ENCODE data around the gene RP9.
"Not testable (repeated sequence)": the region's sequence is repeated elsewhere in the genome, so short reads cannot be mapped to it uniquely, and the experiment has no call there.

RP9 gene

DNA sequence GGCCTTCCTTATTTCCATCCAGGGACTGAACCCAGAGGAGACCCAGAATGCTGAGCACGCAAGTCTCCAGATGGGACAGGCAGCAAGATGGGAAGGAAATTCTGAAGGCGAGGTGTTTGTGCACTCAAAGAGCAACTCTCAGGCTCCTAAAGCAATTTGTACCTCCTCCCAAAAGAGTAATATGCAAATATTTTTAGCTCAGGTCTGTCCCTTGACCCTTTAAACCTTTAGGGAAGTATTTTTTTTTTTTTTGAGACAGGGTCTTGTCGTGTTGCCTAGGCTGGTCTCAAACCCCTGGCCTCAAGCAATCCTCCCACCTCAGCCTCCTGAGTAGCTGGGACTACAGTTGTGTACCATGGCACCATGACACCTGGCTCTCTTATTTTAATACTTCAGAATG is 8.4 kb downstream of the RP9 start:
- DNase-seq: no peak

DNA sequence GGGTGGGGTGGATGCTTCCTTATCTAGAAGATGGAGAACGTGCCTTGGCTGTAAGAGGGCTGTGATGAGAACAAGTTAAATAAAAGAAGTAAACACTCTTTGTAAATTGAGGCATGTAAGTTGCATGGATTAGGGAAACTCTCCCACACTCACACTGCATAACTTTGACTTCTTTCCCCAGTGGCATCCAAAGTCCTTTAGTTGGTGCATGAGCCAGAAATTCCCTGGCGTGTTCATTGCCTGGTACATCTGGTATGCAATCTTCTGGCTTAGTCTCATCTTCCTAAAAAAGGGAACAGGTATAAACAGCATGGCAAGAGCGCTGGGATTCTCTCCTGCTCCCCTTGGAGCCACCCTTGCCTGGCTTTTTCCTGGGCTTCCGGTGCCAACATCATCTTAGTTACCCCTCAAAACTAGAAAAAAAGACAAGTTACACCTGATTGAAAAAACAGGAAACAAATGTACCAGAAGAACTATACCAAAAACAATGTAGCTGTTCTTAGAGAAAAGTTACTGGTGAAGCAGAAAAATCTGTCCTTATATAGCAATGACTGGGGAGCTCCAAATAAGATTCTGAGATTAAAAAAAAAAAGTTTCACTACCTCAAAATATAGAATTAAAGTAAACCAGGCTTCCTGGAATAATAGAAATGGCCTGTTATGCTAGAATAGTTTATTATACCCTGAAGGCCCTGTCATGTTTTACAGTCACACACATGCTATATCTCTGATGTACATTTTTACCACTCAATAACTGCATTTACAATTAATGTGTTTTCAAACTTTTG is 9.9 kb downstream of the RP9 start:
- DNase-seq: no peak

DNA sequence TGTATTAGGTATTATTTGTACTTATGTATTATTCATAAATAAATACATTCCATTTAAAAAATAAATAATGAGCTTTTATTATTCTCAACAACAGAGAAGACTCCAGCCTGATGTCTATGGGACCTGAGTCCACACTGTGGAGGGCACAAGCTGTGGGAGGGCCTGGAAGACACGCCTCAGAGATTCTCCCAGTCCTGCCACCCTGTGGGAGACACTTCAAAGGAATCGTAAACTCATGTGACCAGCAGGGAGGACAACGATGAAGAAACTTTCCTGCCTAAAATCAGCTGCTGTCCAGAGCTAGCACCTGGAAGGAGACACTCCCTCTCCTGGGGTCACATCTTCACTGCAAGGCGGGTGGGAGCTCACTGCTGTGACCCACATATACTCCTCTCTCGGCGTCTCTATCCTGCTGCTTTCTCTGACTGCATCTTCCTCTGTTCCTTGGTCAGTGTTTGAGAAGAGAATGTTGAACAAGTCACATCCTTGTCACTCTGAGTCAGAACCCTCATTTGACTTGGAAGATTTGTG is 14.4 kb downstream of the RP9 start:
- DNase-seq: not testable (repeated sequence)

DNA sequence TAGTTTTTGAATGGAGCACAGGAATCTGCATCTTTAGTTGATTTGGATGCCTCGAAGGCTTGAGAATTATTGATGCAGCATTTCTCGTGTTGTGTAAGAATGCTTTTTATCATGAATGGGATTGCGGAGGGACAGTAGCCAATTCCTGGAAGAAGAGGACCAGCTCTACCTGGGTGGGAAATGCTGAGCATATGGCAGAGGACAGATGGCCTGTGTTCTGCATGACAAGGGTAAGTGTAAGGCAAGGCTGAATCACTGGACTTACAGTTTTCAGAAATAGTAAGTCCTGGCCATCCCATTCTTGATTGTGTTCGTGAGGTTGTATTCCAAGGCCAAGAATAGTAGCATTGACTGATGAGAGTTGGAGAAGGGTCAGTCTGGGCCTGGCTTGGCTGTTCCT is 15.9 kb downstream of the RP9 start:
- no peak for DNase-seq

DNA sequence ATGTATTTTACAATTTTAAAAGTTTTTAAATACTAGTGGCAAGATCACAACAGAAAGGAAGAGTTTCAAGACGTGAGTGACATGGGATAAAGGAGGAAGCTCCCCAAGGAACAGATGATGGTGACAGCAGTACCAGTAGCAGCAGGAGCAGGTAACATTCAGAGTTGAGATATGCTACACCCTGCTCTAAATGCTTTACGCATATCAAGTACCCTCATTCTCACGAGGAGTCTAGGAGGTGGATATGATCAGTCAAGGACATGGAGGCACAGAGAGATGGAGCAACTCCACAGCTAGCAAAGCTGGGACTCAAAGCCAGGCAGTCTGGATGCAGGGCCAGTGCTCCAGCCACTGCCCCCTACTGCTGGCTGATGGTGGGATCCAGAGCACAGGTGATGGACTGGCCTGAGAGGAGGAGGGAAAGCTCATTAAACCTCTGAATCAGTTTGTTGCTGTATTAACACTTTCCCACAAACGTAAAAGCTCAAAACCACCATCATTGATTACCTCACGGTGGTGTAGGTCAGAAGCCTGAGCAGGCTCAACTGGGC is 17.5 kb downstream of the RP9 start:
- no peak for DNase-seq

DNA sequence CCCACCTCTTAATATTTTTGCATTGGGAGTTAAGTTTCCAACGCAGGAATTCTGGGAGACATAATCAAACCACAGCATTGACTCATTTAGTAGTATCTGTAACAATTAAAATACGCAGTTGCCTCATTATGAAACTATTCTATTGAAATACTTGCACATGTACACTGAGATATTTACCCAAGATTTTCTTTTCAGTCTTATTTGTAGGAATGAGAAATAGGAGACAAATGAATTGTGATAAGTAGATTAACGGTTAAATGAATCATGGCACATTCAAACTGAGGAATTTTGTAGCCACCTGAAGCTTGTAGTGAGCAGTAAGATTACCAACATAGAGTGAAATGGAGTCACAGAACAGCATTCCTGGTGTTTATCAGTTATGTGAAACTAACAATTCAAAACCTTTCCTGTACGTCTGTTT is 18.1 kb downstream of the RP9 start:
- DNase-seq: no peak

DNA sequence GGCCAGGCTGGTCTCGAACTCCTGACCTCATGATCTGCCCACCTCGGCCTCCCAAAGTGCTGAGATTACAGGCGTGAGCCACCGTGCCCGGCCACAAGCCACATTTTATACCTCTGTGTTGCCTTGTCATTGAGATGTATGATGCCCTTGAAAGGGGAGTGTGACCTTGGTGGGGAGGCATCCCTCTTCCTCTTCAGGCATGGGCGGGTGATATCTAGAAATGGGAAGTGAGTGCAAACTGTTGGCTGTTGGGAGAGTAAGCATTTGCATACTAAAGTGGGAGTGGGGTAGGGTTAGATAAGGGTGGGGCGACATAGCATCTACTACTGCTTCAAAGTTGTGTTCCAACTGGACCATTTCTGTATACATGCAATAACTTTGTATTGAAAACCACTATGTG is 20.1 kb downstream of the RP9 start:
- no peak for DNase-seq

DNA sequence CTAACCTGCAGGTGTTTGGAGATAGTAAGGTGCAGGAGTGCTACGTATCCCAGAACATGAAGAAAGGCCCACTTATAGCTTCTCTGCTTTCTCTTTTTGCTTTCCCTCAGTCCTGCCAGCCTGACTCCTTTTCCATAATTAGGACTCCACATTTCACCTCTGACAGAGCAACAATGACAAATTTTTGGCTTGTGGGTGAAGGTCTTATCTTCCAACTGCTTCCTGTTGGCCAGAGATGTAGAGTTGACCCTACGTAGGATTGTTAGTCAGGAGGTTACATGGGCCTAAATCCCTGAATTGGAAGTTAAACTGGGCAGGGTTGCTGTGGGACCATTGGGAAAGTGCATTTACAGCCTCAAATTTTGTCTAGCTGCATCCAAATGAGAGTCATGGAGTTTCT is 21.3 kb downstream of the RP9 start:
- no peak for DNase-seq

DNA sequence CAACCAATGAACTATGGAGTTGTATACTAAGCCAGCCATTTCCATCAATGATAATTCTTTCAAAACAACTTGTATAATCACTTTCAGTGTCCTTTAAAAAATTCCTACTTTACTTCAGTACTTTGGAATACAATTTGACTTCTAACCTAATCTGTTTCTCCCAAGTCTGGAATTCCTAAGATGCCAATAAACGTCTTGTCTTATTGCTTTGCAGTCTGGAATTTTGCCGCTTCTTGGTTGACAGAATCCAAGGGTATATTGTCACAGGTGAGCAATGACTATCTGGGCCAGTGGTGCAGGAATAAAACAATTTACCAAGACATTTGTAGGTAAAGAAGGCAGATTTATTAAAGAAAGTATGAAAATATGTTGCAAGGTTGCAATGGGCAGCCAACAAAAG is 21.8 kb downstream of the RP9 start:
- no peak for DNase-seq

DNA sequence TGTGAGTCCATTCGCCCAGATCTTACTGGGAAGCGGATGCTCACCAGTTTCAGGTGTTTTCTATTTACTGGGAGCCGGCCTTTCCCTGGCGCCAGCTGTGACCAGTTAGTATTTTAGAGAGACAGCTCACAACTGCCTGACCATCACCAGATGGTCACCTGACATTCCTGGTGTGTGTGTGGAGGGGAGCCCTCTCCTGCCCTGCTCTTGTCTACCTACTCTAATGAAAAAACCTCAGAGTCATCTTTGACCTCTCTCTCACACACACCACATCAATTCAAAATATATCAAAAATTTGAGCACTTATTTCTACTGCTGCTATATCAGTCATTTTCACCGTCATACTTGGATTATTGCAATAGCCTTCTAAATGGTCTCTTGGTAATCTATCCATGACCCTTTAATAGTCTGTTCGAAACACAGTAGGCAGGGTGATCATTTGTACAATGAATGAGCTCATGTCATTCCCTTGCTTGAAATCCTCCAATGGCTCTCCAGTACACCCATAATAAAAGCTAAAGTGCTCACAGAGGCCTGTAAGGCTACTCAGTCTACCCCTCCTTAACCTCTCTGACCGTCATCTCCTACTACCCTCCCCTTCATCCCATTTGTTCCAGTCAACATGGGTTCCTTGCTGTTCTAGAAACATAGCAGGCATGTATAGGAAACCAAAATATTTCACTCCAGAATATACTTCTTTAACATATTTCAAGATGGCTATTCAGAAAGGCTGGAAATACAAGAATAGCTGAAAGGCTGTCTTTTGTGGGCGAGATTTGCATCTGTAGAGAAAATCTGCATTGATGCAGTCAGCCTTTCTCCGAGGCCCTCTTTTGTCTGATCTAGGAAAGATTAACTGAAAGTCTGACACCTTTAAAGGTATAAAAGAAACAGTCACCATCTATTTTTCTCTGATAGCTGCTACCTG is 29.2 kb downstream of the RP9 start:
- DNase-seq: no peak

DNA sequence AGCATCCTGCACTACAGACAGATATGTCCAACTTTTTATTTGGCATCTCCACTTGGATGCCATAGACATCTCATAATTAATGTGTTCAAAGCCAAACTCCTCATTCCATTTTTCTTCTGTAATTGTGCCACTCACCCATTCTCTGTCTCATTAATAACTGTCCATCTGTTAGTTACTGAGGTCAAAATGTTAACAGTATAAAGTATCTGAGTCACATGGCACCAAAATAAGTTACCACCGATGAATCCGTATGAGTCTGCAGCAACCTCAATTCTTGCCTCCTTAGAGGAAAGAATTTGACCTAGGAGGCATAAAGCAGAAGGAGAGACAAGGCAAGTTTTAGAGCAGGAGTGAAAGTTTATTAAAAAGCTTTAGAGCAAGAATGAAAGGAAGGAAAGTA is 30.1 kb downstream of the RP9 start:
- no peak for DNase-seq

DNA sequence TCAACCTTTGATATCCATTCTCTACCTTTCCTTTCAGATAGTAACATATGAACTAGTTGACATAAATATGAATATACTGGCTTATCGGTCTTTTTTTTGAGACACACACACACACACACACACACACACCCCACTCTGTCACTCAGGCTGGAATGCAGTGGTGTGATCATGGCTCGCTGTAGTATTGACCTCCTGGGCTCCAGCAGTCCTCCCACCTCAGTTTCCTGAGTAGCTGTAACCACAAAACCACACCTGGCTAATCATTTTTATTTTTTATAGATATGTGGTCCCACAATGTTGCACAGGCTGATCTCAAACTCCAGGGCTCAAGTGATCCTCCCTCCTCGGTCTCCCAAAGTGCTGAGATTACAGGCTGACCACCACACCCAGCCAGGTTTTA is 32.5 kb downstream of the RP9 start:
- DNase-seq: no peak

DNA sequence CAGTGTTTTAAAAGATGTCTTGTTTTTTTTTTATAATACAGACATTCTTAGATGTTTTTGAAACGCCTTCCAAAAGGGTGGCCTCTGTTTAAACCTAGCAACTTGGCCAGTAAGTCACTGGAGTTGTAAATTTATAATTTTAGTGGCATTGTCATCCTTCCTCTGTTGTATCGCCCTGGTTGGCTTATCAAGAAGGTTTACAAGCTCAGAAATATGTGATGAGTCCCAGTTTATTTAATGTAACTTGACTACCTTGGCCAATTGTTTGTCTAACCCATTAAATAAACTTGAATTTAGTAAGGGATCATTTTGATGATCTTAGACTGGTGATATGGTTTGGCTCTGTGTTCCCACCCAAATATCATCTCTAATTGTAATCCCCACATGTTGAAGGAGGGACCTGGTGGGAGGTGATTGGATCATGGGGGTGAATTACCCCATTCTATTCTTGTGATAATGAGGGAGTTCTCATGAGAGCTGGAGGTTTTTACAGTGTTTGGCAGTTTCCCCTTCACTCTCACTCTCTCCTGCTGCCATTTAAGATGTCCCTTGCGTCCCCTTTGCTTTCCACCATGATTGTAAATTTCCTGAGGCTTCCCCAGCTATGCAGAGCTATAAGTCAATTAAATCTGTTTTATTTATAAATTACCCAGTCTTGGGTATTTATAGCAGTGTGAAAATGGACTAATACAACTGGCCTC is 33.2 kb downstream of the RP9 start:
- no peak for DNase-seq

DNA sequence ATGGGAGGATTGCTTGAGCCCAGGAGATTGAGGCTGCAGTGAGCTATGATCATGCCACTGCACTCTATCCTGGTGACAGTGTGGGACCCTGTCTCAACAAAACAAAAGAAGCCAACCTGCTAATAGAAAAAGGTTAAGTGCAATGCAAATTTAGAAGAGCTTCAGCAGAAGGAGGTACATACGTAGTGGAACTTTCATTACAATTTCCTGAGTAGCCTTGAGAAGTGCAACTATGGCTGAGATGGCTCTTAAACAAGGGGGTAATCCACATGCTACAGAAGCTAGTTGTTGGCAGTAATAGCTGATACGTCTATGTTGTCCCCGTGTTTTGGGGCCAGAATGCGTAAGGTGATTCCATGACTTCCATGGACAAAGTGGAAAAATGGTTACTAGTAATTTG is 36.0 kb downstream of the RP9 start:
- no peak for DNase-seq

DNA sequence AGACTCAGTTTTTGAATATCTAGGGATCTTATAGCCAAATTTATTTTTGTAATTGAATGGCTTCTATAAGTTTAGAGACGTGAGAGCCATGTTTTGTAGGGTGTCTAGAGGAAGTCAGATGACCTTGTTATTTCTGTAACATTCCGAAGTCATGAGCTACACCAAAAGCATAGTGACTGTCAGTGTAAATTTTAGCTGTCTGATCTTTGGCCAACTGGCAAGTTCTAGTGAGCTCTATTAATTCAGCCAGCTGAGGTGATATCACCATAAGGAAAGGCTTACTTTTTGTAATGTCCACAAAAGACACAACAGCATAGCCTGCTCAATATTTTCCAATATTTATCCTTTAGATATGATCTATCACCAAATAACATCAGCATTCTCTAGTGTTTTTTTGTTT is 36.7 kb downstream of the RP9 start:
- no peak for DNase-seq

DNA sequence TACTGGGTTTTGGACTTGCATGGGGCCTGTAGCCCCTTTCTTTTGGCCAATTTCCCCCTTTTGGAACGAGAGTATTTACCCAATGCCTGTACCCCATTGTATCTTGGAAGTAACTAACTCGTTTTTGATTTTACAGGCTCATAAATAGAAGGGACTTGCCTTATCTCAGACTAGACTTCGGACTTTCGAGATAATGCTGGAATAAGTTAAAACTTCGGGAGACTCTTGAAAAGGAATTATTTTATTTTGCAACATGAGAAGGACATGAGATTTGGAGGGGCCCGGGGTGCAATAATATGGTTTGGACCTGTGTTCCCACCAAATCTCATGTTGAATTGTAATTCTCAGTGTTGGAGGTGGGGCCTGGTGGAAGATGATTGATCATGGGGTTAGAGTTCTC is 38.4 kb downstream of the RP9 start:
- no peak for DNase-seq

DNA sequence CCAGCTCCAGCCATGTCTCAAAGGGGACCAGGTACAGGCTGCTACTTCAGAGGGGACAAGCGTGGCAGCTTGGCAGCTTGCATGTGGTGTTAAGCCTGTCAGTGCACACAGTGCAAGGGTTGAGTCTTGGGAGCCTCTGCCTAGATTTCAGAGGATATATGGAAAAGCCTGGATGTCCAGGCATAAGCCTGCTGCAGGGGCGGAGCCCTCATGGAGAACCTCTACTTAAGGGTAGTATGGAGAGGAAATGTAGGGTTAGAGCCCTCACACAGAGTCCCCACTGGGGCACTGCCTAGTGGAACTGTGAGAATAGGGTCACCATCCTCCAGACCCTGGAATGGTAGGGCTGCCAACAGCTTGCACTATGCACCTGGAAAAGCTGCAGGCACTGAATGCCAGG is 38.9 kb downstream of the RP9 start:
- DNase-seq: no peak

DNA sequence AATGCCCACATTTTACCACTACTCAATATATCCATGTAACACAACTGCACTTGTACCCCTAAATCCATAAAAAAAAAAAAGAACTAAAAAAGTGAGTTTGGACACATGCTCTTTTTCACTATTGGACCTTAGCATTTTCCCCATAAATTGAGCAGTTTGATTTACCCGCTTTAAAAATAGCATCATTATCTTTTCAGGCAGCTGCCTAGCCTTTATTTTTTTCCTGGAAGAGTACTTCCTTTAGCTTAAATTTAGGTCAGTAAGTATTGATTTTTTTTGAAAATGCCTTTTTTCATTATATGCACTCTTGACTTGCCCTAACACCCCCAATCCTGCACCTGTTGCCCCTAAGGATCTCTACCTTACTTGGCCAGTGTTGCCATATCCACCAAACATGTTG is 41.3 kb downstream of the RP9 start:
- no peak for DNase-seq

DNA sequence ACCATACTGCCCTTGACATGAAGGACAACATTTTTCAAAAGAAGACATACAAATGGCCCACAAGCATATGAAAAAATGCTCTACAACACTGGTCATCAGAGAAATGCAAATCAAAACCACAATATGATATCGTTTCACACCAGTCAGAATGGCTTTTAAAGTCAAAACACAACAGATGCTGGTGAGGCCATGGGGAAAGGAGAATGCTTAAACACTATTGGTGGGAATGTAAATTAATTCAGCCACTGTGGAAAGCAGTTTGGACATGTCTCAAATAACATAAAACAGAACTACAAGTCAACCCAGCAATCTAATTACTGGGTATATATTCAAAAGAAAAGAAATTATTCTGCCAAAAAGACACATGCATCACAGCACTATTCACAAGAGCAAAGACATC is 42.4 kb downstream of the RP9 start:
- DNase-seq: no peak

DNA sequence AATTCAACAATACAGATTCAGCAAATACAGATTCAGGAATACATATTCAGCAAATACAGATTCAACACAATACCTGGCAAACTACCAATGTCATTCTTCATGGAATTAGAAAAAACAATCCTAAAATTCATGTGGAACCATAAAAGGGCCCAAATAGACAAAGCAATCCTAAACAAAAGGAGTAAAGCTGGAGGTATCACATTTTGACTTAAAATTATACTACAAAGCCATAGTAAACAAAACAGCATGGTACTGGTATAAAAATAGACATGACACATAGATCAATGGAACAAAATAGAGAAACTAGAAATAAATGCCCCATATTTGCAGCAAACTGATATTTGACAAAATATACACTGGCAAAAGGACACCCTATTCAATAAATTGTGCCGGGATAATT is 43.2 kb downstream of the RP9 start:
- DNase-seq: no peak

DNA sequence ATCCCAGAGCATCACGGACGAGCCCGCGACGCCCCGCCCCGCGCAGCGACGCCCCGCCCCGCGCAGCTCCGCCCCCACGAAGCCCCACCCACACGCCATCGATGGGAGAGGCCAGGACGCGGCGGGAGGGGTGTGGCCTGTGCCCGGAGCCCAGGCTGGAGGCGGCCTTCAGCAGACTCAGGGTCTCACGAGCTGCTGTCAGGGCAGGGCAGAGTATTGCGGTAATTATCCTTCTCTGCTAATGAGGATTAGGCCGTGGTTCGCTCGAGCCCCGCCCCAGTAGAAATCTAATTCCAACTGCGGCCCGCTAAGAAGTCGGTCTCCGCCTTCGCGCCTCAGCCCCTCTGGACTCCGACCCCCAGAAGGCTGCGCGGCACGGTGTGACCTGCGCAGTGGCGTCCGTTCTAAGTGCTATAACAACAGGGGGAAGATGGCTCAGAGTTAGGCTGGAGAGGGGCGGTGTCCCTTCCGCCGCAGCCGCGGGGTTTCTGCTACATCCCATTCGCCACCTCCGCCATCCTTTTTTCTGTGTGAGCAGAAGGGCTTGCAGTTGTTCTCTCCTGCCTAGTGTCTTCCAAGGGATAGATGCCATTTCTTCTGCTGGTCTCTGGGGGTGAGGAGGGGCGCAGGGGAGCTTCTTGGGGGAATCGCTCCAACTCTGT is 46.3 kb downstream of the RP9 start:
- peak; percentile 89 for DNase-seq

DNA sequence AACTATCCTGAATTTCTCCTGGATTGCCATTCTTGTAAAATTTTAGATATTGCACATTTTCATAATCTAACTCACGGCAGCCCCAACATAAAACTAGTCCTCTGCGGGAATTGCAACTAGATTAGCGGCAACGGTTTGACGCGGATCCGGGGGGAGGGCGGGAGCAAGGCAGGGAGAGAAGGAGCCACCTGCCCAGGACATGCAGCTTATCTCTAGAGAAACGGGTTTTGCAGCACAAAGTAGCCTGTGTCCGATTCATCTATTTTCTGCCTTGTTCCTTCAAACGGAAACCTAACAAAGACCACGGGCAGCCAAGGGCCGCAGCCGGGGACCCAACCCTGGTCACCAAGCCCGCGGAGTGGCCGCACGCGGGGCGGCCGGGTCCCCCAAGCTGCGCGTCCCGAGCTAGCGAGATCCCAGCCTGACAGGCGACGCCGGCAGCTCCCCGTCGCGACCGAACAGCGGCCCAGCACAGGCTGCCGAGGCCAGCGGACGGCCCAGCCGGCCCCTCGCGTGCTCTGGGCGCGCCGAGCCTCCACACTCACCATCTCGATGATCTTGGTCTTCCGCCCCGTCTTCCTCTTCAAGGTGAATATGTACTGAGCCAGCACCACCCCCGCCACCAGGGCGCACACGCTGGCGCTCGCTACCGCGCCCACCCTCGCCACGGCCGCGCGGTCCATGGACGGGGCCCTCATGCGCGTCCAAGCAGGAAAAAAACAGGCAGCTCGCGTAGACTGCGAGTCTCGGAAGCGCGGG is 47.0 kb downstream of the RP9 start, which contains the start of gene NT5C3A:
TSS of gene NT5C3A (minus strand) at position 754 of the 759 bp plus-strand sequence. CDS start at position 683, 71 bp downstream.
- peak; percentile 8 for DNase-seq
